GM18498 (cell line): ENCODE measurements around the gene ZNF433.
A peak's percentile ranks its signal among the peaks of the same experiment; 100 is the strongest.
"Not testable (repeated sequence)": the region's sequence is repeated elsewhere in the genome, so short reads cannot be mapped to it uniquely, and the experiment has no call there.

Experiments used
- ATAC-seq: cut with Tn5 transposase; IDR thresholded peaks from one replicate; pipeline ENCODE4 v1.9.1; 2021; ENCODE audit warnings: mild to moderate bottlenecking, moderate library complexity; ENCODE audit not compliant: unreplicated experiment

ZNF433 gene

DNA sequence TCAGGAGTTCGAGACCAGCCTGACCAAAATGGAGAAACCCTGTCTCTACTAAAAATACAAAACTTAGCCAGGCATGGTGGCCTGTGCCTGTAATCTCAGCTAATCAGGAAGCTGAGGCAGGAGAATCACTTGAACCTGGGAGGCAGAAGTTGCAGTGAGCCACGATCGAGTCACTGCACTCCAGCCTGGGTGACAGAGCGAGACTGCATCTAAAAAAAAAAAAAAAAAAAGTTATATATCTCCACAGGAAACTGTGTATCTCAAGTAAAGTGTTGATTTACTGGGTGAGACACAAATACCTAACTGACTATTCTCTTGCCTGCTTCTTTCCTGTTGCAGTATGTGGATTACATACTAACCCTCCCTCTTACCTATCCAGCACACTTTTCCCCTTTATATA lies 43.6 kb downstream of the ZNF433 start:
- not testable (repeated sequence) for ATAC-seq

GRCh38 chr19:11989112-11989456 lies 46.4 kb downstream of the ZNF433 start:
- no peak for ATAC-seq

GRCh38 chr19:11987405-11988281 lies 47.8 kb downstream of the ZNF433 start:
- ATAC-seq, result peak; percentile 78

DNA sequence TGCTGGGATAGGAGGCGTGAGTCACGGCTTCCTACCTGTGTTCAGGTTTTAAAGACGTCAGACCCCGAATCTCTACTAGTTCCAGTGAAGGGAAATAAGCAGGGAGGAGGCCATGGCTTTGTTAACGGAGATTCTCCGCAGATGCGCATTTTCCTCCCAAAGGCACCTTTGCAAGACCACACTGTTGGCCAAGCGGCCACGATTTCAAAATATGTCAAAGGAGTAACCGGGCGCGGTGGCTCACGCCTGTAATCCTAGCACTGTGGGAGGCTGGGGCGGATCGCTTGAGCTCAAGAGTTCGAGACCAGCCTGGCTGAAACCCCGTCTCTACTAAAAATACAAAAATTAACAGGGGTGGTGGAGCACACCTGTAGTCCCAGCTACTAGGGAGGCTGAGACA lies 48.7 kb downstream of the ZNF433 start:
- no peak for ATAC-seq

DNA sequence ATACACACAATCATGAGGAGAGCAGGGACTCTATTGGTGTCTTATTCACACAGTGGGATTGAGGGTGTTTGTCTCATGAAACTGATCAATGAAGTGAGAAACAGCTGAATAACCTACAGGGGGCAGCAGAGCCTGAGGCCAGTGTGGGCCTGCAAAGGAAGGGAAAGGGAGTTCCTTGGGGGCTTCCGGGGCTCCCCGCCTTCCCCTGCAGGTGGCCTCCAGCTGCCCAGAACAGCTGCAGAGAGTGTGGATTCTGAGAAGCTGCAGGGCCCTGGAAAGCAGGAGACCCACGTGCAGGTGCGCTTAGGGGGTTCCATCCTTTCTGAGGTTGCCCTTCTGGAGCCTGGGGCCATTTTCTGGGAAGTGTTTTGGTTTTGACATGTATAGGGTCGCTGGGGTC lies 50.5 kb downstream of the ZNF433 start:
- ATAC-seq, result no peak

DNA sequence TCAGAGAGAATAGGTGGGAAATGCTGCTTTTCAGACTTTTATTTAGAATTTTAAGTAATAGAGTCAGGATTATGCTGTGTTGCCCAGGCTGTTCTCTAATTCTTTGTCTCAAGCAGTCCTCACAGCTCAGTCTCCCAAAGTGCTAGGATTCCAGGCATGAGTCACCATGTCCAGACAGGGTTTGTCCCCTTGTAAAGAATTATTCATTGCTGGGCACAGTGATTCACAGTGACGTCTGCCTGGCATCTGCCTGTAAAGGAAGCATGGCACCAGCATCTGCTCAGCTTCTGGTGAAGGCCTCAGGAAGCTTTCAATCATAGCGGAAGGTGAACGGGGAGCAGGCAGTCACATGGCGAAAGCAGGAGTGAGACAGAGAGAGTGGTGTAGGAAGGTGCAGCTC lies 53.0 kb downstream of the ZNF433 start:
- ATAC-seq, result no peak

DNA sequence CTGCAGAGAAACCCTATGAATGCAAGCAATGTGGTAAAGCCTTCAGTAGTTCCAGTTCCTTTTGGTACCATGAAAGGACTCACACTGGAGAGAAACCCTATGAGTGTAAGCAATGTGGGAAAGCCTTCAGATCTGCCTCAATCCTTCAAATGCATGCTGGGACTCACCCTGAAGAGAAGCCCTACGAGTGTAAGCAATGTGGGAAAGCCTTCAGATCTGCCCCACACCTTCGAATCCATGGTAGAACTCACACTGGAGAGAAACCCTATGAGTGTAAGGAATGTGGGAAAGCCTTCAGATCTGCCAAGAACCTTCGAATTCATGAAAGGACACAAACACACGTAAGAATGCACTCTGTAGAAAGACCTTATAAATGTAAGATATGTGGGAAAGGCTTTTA lies 56.0 kb downstream of the ZNF433 start:
- no peak for ATAC-seq

DNA sequence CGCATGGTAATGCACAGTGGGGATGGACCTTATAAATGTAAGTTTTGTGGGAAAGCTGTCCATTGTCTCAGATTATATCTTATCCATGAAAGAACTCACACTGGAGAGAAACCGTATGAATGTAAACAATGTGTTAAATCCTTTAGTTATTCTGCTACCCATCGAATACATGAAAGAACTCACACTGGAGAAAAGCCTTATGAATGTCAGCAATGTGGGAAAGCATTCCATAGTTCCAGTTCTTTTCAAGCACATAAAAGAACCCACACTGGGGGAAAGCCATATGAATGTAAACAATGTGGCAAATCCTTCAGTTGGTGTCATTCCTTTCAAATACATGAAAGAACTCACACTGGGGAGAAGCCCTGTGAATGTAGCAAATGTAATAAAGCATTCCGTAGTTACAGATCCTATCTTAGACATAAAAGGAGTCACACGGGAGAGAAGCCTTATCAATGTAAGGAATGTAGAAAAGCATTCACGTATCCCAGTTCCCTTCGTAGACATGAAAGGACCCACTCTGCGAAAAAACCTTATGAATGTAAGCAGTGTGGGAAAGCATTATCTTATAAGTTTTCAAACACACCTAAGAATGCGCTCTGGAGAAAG lies 56.9 kb downstream of the ZNF433 start:
- no peak for ATAC-seq

GRCh38 chr19:11973019-11973810 lies 62.3 kb downstream of the ZNF433 start:
- no peak for ATAC-seq

DNA sequence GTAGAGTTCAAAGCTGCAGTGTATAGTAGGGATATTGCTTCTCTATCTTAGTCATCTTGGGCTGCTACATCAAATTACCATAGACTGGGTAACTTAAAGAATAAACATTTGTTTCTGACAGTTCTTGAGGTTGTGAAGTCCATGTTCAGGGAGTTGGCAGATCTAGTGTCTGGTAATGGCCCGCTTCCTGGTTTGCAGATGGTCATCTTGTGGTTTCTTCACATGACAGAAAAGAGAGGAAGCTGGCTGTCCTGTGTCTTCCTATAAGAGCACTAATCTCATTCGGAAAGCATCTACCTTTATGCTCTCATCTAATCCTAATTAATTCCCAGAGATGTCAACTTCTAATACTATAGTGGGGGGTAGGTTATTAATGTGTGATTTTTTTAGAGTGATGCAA lies 64.4 kb downstream of the ZNF433 start:
- ATAC-seq, result no peak

DNA sequence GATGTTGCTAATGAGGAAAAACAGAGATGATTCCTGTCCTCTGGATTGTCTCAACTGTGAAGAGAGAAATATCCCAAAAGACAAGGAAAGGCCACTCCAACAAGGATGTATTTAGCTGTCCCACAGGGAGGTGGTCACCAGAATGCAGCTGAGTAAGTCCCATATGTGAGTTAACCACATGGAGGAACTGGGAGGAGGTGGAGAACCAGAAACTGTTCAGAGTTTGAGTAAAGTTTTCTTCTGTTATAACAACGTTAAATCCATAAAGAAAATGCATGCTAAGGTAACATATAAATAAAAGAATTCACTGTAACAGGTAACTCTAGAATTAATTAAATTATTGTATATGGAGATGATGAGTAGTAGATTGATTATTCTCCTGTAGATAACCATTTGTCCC lies 65.3 kb downstream of the ZNF433 start:
- ATAC-seq, result no peak

DNA sequence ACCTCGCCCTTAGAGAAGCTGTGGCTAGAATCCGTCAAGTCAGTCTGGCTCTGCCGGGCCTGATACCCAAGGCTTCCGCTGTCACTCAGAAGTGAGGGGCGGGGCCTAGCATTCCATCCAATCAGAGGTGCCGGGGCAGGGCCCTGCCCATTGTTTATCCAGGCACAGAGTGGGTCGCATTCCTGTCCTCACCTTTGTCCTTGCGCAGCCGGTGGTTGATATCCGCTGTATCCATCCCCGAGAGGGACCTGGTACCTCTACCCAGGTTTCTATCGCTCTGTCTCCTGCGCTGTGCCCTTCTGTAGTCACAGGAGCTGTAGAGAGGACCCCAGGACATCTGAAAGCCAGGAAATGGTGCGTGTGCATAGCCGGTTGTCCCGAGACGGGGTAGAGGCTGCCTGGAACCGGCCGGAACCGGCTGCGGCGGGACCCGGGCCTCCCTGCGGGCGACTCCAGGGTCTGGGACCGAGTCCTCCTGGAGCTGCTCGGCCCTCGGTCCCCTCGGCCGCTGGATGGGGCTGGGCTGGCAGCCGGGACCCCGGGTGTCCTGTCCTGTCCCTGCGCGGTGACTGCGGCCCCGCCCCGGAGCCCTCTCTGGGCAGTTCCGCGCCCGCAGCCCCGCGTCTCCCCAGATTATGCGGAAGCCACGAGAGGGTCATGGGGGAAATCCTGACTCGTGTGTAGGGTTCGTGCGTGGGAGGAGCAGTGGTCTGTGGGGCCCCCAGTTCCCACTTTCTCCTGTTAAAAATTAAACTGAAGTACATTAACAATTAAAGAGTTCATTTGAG lies 70.4 kb downstream of the ZNF433 start, which contains the start of gene ZNF763:
TSS of gene ZNF763 (plus strand) at position 183 of the 788 bp plus-strand sequence. CDS start at position 352, 169 bp downstream.
- peak; percentile 92 for ATAC-seq
